HG03520 (cell line): ENCODE results near the gene TMEM200A.

ENCODE experiments used
- ATAC-seq: cut with Tn5 transposase; IDR thresholded peaks from one replicate; pipeline ENCODE4 v1.9.1; 2021; ENCODE audit warnings: mild to moderate bottlenecking, moderate library complexity; ENCODE audit not compliant: unreplicated experiment

Gene TMEM200A

GRCh38 chr6:130423044-130423443, 57.2 kb downstream of the TMEM200A start:
- ATAC-seq, result no peak

DNA sequence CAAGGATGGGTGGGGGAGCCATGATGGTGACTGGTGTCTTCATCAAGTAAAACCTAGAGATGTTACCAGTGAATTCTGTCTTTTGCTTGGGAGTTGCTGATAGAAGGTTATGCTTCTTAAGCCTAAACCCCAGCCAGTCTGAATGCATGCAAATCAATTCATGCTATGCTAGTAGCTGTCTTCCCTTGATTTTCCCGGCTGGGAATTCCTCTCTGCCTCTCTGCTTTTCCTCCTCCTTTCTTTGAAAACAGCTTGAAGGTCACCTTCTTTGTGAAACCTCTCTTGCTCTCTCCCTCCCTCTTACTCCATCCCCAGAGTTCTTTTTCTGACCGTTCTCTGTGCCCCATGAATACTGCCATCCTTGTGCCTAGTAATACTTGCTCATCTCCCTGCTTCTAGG, 58.9 kb downstream of the TMEM200A start:
- ATAC-seq, result no peak

DNA sequence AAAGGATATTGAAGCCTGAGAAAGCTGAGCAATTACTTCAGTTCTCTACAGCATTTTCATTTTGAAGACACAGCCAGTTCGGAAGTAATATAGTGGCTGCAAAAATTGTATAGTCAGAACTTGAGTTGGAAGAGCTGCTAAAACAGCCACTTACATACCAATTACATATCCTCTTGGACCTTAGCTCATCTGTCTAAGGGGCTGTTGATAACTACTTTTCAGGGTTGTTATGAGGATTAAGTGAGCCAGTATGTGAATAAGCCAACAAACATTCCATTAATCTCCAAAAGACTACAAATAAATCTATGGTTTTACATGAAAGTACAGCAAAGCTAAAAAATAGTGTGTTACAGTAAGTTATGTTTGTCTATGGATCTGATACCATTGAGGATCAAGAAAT, 59.7 kb downstream of the TMEM200A start:
- no peak for ATAC-seq

GRCh38 chr6:130426066-130426721, 60.4 kb downstream of the TMEM200A start:
- ATAC-seq, result no peak

- ATAC-seq, result no peak
Measured at GRCh38 chr6:130431346-130431852, 65.6 kb downstream of the TMEM200A start.

- ATAC-seq, result no peak
Measured at GRCh38 chr6:130432838-130433237, 67.0 kb downstream of the TMEM200A start.

DNA sequence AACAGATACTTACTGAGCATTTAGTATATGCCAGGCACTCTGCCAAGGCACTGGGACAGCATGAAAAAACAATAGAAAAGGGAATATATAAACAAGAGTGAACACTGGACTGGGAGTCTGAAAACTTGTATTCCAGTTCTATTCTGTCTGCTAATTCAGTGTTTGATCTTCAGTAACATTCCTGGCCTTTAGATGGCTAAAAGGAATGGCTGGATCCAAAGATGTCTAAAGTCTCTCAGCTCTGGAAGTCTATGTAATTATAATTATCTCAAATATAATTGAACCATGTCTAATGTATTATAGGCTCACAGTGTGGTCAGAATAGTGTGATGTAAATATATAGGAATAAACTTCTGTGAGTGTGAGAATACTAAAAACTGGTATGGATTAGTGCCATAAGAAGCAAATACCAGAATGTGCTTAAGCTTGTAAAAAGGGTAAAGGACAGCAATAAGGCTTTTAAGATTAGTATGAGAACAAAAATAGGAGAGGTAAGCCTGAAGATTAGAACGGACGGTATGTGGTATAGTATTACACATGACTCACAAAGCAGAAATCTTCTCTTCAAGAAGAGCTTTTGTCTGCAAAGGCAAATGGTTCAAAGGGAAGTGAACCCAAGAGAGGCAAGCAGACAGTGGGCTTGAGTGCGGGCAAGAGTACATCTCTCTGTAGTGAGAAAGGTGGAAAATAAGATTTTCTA, 68.5 kb downstream of the TMEM200A start:
- ATAC-seq, result no peak

GRCh38 chr6:130435181-130435580, 69.4 kb downstream of the TMEM200A start:
- no peak for ATAC-seq

- no peak for ATAC-seq
Measured at GRCh38 chr6:130437961-130438360, 72.1 kb downstream of the TMEM200A start.

DNA sequence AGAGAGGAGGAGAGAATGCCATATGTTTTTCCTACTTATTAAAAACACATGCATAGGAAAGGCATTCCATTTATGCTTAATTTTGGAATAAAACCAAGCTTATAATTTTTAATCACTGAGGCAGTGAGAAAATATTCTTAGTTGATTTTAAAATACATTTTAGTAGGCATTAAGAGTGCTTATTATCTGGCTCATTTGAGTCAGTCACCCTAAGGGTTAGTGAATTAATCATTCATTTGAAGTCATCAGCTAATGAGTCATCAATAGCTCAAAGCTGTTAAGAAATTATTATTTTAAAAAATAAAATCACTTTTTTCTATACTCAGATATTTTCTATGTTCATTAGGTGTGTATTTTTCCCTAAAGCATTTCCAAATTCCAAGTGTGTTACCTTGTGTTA, 81.6 kb downstream of the TMEM200A start:
- ATAC-seq, result no peak

DNA sequence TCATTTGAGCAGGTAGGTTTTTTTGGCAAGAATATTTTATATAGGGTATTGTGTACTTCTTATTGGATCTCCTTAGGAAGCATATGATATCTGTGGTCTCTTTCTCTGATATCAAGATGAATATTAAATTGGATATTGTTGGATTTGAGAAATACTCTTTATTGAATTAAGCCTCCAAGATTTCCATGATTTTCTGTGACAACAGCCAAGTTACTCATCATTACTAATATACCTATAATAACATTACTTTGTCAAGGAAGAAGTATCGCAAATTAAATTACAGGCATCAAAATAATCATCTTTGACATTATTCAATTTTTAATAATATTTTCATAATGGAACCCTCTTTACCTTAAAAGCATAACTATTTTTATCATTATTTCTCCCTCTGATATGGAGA, 86.5 kb downstream of the TMEM200A start:
- no peak for ATAC-seq

DNA sequence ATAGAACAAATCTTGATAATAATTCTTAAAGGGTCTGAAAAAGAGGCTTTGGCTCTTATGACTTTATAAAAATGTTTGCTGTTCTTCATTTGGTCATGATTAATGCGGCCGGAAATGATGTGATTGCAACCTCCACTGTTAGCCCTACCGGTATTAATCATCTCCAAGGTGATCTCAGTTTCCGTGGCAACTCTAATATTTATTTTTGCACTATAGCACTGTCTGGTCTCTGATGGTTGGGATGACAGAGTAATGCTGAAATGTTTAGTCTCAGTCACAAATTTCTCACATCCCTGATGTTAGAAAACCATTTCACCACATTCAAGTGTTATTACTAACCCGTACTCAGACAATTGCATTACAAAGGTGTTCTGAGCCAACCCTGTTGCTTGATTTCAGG, 87.4 kb downstream of the TMEM200A start:
- ATAC-seq, result no peak

GRCh38 chr6:130457605-130458004, 91.8 kb downstream of the TMEM200A start:
- no peak for ATAC-seq

DNA sequence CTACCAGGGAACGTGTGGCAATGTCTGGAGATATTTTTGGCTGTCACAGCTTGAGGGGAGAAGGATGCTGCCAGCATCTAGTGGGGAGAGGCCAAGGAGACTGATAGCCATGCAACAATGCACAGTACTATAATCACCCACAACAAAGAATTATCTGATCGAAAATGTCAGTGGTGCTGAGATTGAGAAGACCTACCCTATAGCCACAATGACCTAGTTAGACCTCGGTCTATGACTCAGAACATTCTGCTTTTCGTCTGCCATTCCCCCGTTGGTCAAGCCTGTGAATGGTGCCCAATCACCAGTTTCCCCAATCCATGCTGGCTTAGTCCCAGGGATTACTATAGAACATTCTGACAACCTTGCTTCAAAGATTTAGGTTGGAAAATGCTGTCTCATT, 93.5 kb downstream of the TMEM200A start:
- ATAC-seq, result no peak

DNA sequence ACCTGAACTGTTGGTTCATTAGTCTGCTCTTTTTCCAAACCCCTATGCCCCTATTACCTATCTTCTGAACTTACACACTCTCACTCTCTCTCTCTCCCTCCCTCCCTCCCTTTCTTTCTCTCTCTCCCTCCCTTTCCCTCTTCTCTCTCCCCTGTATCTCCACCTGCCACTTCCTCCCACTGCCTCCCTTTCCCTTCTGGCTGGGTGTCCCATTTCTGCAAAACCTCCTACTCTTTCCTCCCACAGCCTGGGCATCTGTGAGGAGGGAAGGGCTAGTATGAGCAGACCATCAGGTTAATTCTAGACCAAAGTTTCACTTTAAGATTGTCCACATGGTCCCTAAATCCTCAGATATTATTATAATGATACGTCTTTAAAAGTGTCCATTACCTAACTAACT, 95.1 kb downstream of the TMEM200A start:
- ATAC-seq, result no peak

DNA sequence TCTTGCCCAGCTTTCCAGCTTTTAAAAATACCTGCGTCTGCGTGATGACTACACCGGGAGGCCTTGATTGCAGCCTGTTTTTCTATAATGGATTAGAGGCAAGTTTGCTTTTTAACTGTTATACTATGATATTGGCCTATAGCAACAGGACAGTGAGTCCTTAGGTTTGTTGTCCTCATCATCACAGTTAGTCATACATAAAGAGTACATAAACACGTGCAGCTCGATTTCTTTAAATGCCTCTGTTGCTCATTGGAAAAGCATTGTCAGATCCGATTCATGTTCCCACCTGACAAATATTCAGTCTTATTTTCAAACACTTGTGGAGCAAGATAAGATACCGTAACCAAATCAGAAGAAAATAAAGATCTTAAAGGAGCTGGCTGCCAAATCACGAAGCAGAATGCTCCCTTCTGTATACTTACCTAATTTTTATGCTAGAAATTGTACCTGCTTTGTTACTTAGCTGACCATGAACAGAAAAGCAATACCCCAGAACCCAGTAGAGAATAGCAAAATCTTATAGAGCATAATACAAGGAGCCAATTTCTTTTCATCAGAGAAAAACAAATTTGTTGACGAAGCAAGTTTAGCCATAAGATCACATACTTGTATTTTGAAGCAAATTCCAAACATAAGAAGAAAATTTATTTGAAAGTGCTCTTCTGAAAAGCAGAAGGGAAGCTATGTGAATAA, 100.4 kb downstream of the TMEM200A start:
- ATAC-seq, result no peak

DNA sequence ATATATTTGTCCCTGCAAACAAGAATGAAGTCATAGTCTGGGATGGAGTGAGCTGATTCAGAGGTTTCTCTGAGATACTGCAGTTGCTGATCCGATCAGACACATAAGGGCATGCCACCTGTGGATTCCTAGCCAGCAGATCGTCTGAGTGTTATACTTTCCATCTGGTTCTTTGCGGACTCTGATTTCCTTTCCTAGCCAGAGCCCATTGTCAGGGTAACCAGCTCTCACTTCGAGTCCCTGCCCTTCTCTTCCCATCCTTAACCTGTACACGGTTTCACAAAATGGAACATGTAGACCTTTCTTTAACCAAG, 100.9 kb downstream of the TMEM200A start:
- ATAC-seq, result no peak

- ATAC-seq, result no peak
Measured at GRCh38 chr6:130467146-130468050, 101.6 kb downstream of the TMEM200A start.

- ATAC-seq, result no peak
Measured at GRCh38 chr6:130470766-130471165, 104.9 kb downstream of the TMEM200A start.

DNA sequence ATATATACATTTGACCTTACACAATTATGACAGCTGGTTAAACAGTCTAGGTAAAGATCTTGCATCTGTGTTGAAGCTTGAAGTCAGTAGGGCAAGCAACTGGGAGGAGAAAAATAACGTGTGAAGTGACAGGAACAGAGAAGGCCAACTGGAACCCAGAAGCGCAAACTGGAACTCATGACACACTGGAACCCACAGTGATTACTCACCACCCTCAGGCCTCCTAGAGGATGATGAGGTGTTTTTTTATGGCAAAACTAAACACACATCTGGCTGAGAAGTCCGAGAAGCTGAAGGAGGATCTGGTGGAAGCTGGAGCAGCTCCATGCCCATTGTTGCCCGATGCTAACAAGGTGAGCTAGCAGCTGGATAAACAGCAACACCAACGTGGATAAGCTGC, 108.1 kb downstream of the TMEM200A start:
- ATAC-seq, result no peak
